ENCODE measurements around the gene CACTIN.

The CACTIN gene

GRCh38 chr19:3634496-3635045 is 8.0 kb upstream of the CACTIN start:
- peaks cover 45 to 91% of the 10 kb centered on the region in 2 experiments for H3K36me3 ChIP-seq (ENCODE audit: control insufficient read depth in 1 of 2, insufficient read depth in 2 of 2, low read depth in 1 of 2, low read length in 2 of 2)

GRCh38 chr19:3633559-3633988 is 7.0 kb upstream of the CACTIN start:
- Histone ChIP-seq H3K4me3 (ENCODE audit: insufficient read depth in 1 of 2, low read depth in 1 of 2, low read length in 2 of 2) (no peak overlapping the region), H2AFZ (ENCODE audit: low read depth, low read length) (no peak overlapping the region), H3K23ac (ENCODE audit: low read length in 2 of 2) (no peak overlapping the region), H3K36me3 (ENCODE audit: control insufficient read depth in 1 of 2, insufficient read depth in 2 of 2, low read depth in 1 of 2, low read length in 2 of 2) (peaks cover 36 to 81% of the 10 kb centered on the region in 2 experiments), H2AK5ac (ENCODE audit: low read length, severe bottlenecking) (no peak overlapping the region), H2BK120ac (ENCODE audit: low read depth, low read length) (no peak overlapping the region), H2BK12ac (ENCODE audit: low read length in 2 of 2) (no peak overlapping the region), H3K18ac (ENCODE audit: low read depth in 1 of 2, low read length in 2 of 2) (no peak overlapping the region), H3K4me2 (ENCODE audit: low read length, poor library complexity, severe bottlenecking) (no peak overlapping the region), H3K4ac (ENCODE audit: low read depth in 1 of 2, low read length in 2 of 2) (no peak overlapping the region), H4K8ac (ENCODE audit: low read length) (no peak overlapping the region), H3K27ac (ENCODE audit: low read length, poor library complexity, severe bottlenecking) (no peak overlapping the region), H2BK5ac (ENCODE audit: low read depth, low read length, poor library complexity, severe bottlenecking) (no peak overlapping the region), H3K14ac (ENCODE audit: low read length in 2 of 2) (no peak overlapping the region), H3K4me1 (ENCODE audit: control insufficient read depth, insufficient read depth, low read depth, low read length) (peaks cover 1% of the 10 kb centered on the region), H3K9ac (ENCODE audit: low read length) (no peak overlapping the region), H3K27me3 (ENCODE audit: control insufficient read depth in 1 of 2, insufficient read depth in 1 of 2, low read length in 2 of 2) (no peaks in the 10 kb centered on the region), H3K9me3 (ENCODE audit: control insufficient read depth, low read length) (no peaks in the 10 kb centered on the region), H4K91ac (ENCODE audit: low read length) (no peak overlapping the region), H3K79me1 (replicated peaks; ENCODE audit: low read length, poor library complexity, severe bottlenecking) (peaks cover 43% of the 10 kb centered on the region), H2BK15ac (ENCODE audit: low read depth, poor library complexity, severe bottlenecking) (no peak overlapping the region)
- DNase-seq = no peak
- WGBS = 92% methylated on average over 22 of the region's 22 CpGs

More at GRCh38 chr19:3634496-3635045, 8.0 kb upstream of the CACTIN start:
- peaks cover 48% of the 10 kb centered on the region for H3K79me1 ChIP-seq (replicated peaks; ENCODE audit: low read length, poor library complexity, severe bottlenecking)
- no peak overlapping the region for H2BK5ac ChIP-seq (ENCODE audit: low read depth, low read length, poor library complexity, severe bottlenecking)
- H3K14ac ChIP-seq (ENCODE audit: low read length in 2 of 2) = no peak overlapping the region
- no peak for DNase-seq
- no peak overlapping the region for H3K9ac ChIP-seq (ENCODE audit: low read length)
- no peak overlapping the region for H2AK5ac ChIP-seq (ENCODE audit: low read length, severe bottlenecking)
- no peak overlapping the region for H4K8ac ChIP-seq (ENCODE audit: low read length)
- H3K18ac ChIP-seq (ENCODE audit: low read depth in 1 of 2, low read length in 2 of 2) = no peak overlapping the region
- WGBS = 96% methylated on average over 19 of the region's 19 CpGs
- no peak overlapping the region for H3K4ac ChIP-seq (ENCODE audit: low read depth in 1 of 2, low read length in 2 of 2)
- no peak overlapping the region for H2AFZ ChIP-seq (ENCODE audit: low read depth, low read length)
- H2BK120ac ChIP-seq (ENCODE audit: low read depth, low read length) = no peak overlapping the region
- H3K27ac ChIP-seq (ENCODE audit: low read length, poor library complexity, severe bottlenecking) = no peak overlapping the region
- no peak overlapping the region for H4K91ac ChIP-seq (ENCODE audit: low read length)
- no peak overlapping the region for H2BK12ac ChIP-seq (ENCODE audit: low read length in 2 of 2)
- H3K27me3 ChIP-seq (ENCODE audit: control insufficient read depth in 1 of 2, insufficient read depth in 1 of 2, low read length in 2 of 2) = no peaks in the 10 kb centered on the region
- no peak overlapping the region for H3K4me2 ChIP-seq (ENCODE audit: low read length, poor library complexity, severe bottlenecking)
- peaks cover 1% of the 10 kb centered on the region for H3K4me1 ChIP-seq (ENCODE audit: control insufficient read depth, insufficient read depth, low read depth, low read length)
- H3K9me3 ChIP-seq (ENCODE audit: control insufficient read depth, low read length) = no peaks in the 10 kb centered on the region
- H2BK15ac ChIP-seq (ENCODE audit: low read depth, poor library complexity, severe bottlenecking) = no peak overlapping the region
- H3K23ac ChIP-seq (ENCODE audit: low read length in 2 of 2) = no peak overlapping the region
- no peak overlapping the region for H3K4me3 ChIP-seq (ENCODE audit: insufficient read depth in 1 of 2, low read depth in 1 of 2, low read length in 2 of 2)

GRCh38 chr19:3632739-3633558 is 6.4 kb upstream of the CACTIN start:
- Histone ChIP-seq H3K14ac (ENCODE audit: low read length in 2 of 2) (no peak overlapping the region), H3K4me3 (ENCODE audit: insufficient read depth in 1 of 2, low read depth in 1 of 2, low read length in 2 of 2) (no peak overlapping the region), H2BK12ac (ENCODE audit: low read length in 2 of 2) (no peak overlapping the region), H3K4me2 (ENCODE audit: low read length, poor library complexity, severe bottlenecking) (no peak overlapping the region), H3K4ac (ENCODE audit: low read depth in 1 of 2, low read length in 2 of 2) (no peak overlapping the region), H3K79me1 (replicated peaks; ENCODE audit: low read length, poor library complexity, severe bottlenecking) (peaks cover 37% of the 10 kb centered on the region), H3K23ac (ENCODE audit: low read length in 2 of 2) (no peak overlapping the region), H3K9me3 (ENCODE audit: control insufficient read depth, low read length) (no peaks in the 10 kb centered on the region), H2AK5ac (ENCODE audit: low read length, severe bottlenecking) (no peak overlapping the region), H3K36me3 (ENCODE audit: control insufficient read depth in 1 of 2, insufficient read depth in 2 of 2, low read depth in 1 of 2, low read length in 2 of 2) (peaks cover 33 to 78% of the 10 kb centered on the region in 2 experiments), H2BK120ac (ENCODE audit: low read depth, low read length) (no peak overlapping the region), H3K27me3 (ENCODE audit: control insufficient read depth in 1 of 2, insufficient read depth in 1 of 2, low read length in 2 of 2) (no peaks in the 10 kb centered on the region), H2AFZ (ENCODE audit: low read depth, low read length) (no peak overlapping the region), H3K27ac (ENCODE audit: low read length, poor library complexity, severe bottlenecking) (no peak overlapping the region), H3K4me1 (ENCODE audit: control insufficient read depth, insufficient read depth, low read depth, low read length) (peaks cover 1% of the 10 kb centered on the region), H3K9ac (ENCODE audit: low read length) (no peak overlapping the region), H2BK15ac (ENCODE audit: low read depth, poor library complexity, severe bottlenecking) (no peak overlapping the region), H4K91ac (ENCODE audit: low read length) (no peak overlapping the region), H4K8ac (ENCODE audit: low read length) (no peak overlapping the region), H3K18ac (ENCODE audit: low read depth in 1 of 2, low read length in 2 of 2) (no peak overlapping the region), H2BK5ac (ENCODE audit: low read depth, low read length, poor library complexity, severe bottlenecking) (no peak overlapping the region)
- DNase-seq = no peak
- WGBS = 93% methylated on average over 50 of the region's 50 CpGs

- Histone ChIP-seq H3K36me3 (ENCODE audit: control insufficient read depth in 1 of 2, insufficient read depth in 2 of 2, low read depth in 1 of 2, low read length in 2 of 2) (peaks cover 33 to 69% of the 10 kb centered on the region in 2 experiments), H2BK120ac (ENCODE audit: low read depth, low read length) (no peak overlapping the region), H3K9me3 (ENCODE audit: control insufficient read depth, low read length) (no peaks in the 10 kb centered on the region), H3K4me3 (ENCODE audit: insufficient read depth in 1 of 2, low read depth in 1 of 2, low read length in 2 of 2) (no peak overlapping the region), H3K4me1 (ENCODE audit: control insufficient read depth, insufficient read depth, low read depth, low read length) (peaks cover 4% of the 10 kb centered on the region), H2BK12ac (ENCODE audit: low read length in 2 of 2) (no peak overlapping the region), H2BK5ac (ENCODE audit: low read depth, low read length, poor library complexity, severe bottlenecking) (no peak overlapping the region), H2AK5ac (ENCODE audit: low read length, severe bottlenecking) (no peak overlapping the region), H3K27me3 (ENCODE audit: control insufficient read depth in 1 of 2, insufficient read depth in 1 of 2, low read length in 2 of 2) (no peaks in the 10 kb centered on the region), H3K14ac (ENCODE audit: low read length in 2 of 2) (no peak overlapping the region), H3K9ac (ENCODE audit: low read length) (no peak overlapping the region), H3K79me1 (replicated peaks; ENCODE audit: low read length, poor library complexity, severe bottlenecking) (peaks cover 37% of the 10 kb centered on the region), H2AFZ (ENCODE audit: low read depth, low read length) (no peak overlapping the region), H4K8ac (ENCODE audit: low read length) (no peak overlapping the region), H3K23ac (ENCODE audit: low read length in 2 of 2) (no peak overlapping the region), H2BK15ac (ENCODE audit: low read depth, poor library complexity, severe bottlenecking) (no peak overlapping the region), H3K27ac (ENCODE audit: low read length, poor library complexity, severe bottlenecking) (no peak overlapping the region), H3K4ac (ENCODE audit: low read depth in 1 of 2, low read length in 2 of 2) (no peak overlapping the region), H3K18ac (ENCODE audit: low read depth in 1 of 2, low read length in 2 of 2) (no peak overlapping the region), H3K4me2 (ENCODE audit: low read length, poor library complexity, severe bottlenecking) (no peak overlapping the region), H4K91ac (ENCODE audit: low read length) (no peak overlapping the region)
- no peak for DNase-seq
- 95% methylated on average over 16 of the region's 16 CpGs for WGBS
These were observed 5.5 kb upstream of the CACTIN start for GRCh38 chr19:3632098-3632497.

Measured in mesenchymal stem cell (in vitro differentiated cells and primary cell).